ENCODE results near the gene MMP2. TPM values are rescaled to one million over a fixed set of nuclear protein-coding genes. Genes with fewer than 3 reads are reported as not detected.
A peak's percentile ranks its signal among the peaks of the same experiment; 100 is the strongest.

Gene MMP2
- total and polyA plus RNA-seq, 9 donors: 102 to 629 (median 300) TPM

- Histone ChIP-seq H3K27me3 (no peaks in the 10 kb centered on the region), H3K4me3 (no peak overlapping the region), H3K27ac (no peak overlapping the region), H3K9me3 (no peaks in the 10 kb centered on the region), H3K4me1 (ENCODE audit: insufficient read depth) (peaks cover 9% of the 10 kb centered on the region), H3K36me3 (no peaks in the 10 kb centered on the region)
- DNase-seq: no peak
- TF ChIP-seq EP300 (IDR thresholded peaks at IDR 0.05) (no peak), CTCF (IDR thresholded peaks at IDR 0.05) (no peak), POLR2A (IDR thresholded peaks at IDR 0.05) (no peak)
- WGBS, 3 donors: 85 to 89% (median 88%) methylated on average over 7 of the region's 7 CpGs
- intact Hi-C loops (cut with DNase I): no loop called here
These were observed 27.1 kb downstream of the MMP2 start for GRCh38 chr16:55506083-55506482.

- Histone ChIP-seq H3K4me1 (ENCODE audit: insufficient read depth) (peaks cover 7% of the 10 kb centered on the region), H3K27ac (no peak overlapping the region), H3K27me3 (no peaks in the 10 kb centered on the region), H3K36me3 (no peaks in the 10 kb centered on the region), H3K9me3 (no peaks in the 10 kb centered on the region), H3K4me3 (no peak overlapping the region)
- TF ChIP-seq EP300 (IDR thresholded peaks at IDR 0.05) (no peak), CTCF (IDR thresholded peaks at IDR 0.05) (no peak), POLR2A (IDR thresholded peaks at IDR 0.05) (no peak)
- WGBS, 3 donors: 61 to 99% (median 88%) methylated on average over 4 of the region's 4 CpGs
- intact Hi-C loops (cut with DNase I): no loop called here
- no peak for DNase-seq
These were observed 27.7 kb downstream of the MMP2 start for GRCh38 chr16:55506708-55507107.

- Histone ChIP-seq H3K4me3 (peak overlapping the region; percentile 68), H3K27me3 (no peaks in the 10 kb centered on the region), H3K9me3 (no peaks in the 10 kb centered on the region), H3K27ac (peak overlapping the region in 1 of 2 donors; percentile 36), H3K4me1 (ENCODE audit: insufficient read depth) (peaks cover 1% of the 10 kb centered on the region), H3K36me3 (no peaks in the 10 kb centered on the region)
- intact Hi-C loops (cut with DNase I): no loop called here
- DNase-seq: no peak
- no peak for TF ChIP-seq POLR2A (IDR thresholded peaks at IDR 0.05)
- TF ChIP-seq CTCF (IDR thresholded peaks at IDR 0.05): no peak
- no peak for TF ChIP-seq EP300 (IDR thresholded peaks at IDR 0.05)
- 51 to 56% (median 51%) methylated on average over 9 of the region's 9 CpGs for WGBS, 3 donors
These were observed 29.4 kb downstream of the MMP2 start for GRCh38 chr16:55508271-55508921.

GRCh38 chr16:55508941-55509931 lies 30.2 kb downstream of the MMP2 start, which contains the start of gene LPCAT2:
LPCAT2 (plus strand) TSS chr16:55509072; CDS start chr16:55509182, 110 bp downstream.
- Histone ChIP-seq H3K4me3 (peak within 1 kb of the TSS; percentile 68), H3K36me3 (no peaks in the 10 kb centered on the region), H3K27me3 (no peaks in the 10 kb centered on the region), H3K4me1 (ENCODE audit: insufficient read depth) (peaks cover 1% of the 10 kb centered on the region), H3K27ac (peak within 1 kb of the TSS; percentile 36 to 40), H3K9me3 (no peaks in the 10 kb centered on the region)
- intact Hi-C loops (cut with DNase I): no loop called here
- peak; percentile 79 for TF ChIP-seq POLR2A (IDR thresholded peaks at IDR 0.05)
- no peak for TF ChIP-seq EP300 (IDR thresholded peaks at IDR 0.05)
- no peak for TF ChIP-seq CTCF (IDR thresholded peaks at IDR 0.05)
- 1 to 3% (median 1%) methylated on average over 60 to 61 of the region's 61 CpGs for WGBS, 3 donors
- DNase-seq: peak; percentile 90 to 94 (median 92)

All from ovary (tissue), 9 donors.